A673 (cell line): ENCODE data around the gene ALX3. TPM values are rescaled to one million over a fixed set of nuclear protein-coding genes. Genes with fewer than 3 reads are reported as not detected.

Experiments used
- BruUV-seq: library from RNA; stranded (reverse); fragments of 400-500 nt; replicated peaks from 2 replicates; lab custom pipeline; 2021; lab: Mats Ljungman, UMichigan
- CTCF ChIA-PET: fragments of 300-600 bp; sonication (Branson Sonifier 250); formaldehyde crosslinking; loops from one replicate; lab custom pipeline; 2022; ENCODE audit warnings: antibody characterized with exemption; lab: Charles Lee
- POLR2A ChIA-PET: fragments of 300-600 bp; sonication (Branson Sonifier 250); formaldehyde crosslinking; loops from one replicate; lab custom pipeline; 2022; ENCODE audit warnings: antibody characterized with exemption; ENCODE audit not compliant: low non-redundant PET; lab: Charles Lee
- DNase-seq: peaks from one replicate; pipeline ENCODE4 v3.0.0-alpha.2; 2015; ENCODE audit warnings: low spot score
- H3K27ac ChIP-seq: fragments of 200-600 bp; sonication (generic); 2 replicates; pipeline ENCODE4 v1.5.1; 2016; ENCODE audit warnings: mixed run types, low read depth, mild to moderate bottlenecking, mixed read lengths, antibody characterized with exemption, low read length; ENCODE audit not compliant: poor library complexity, severe bottlenecking
- H3K27me3 ChIP-seq: fragments of 200-600 bp; sonication (generic); replicated peaks from 2 replicates; pipeline ENCODE4 v1.6.1; 2017; ENCODE audit warnings: mixed run types, low read depth, mild to moderate bottlenecking, mixed read lengths, antibody characterized with exemption, low read length; ENCODE audit not compliant: insufficient read depth, poor library complexity
- H3K36me3 ChIP-seq: fragments of 200-600 bp; sonication (generic); 2 replicates; pipeline ENCODE4 v1.6.1; 2016; ENCODE audit warnings: mixed run types, mild to moderate bottlenecking, mixed read lengths, antibody characterized with exemption, low read length; ENCODE audit not compliant: insufficient read depth, poor library complexity, severe bottlenecking
- H3K4me1 ChIP-seq: fragments of 200-600 bp; sonication (generic); 2 replicates; pipeline ENCODE4 v1.6.1; 2017; ENCODE audit warnings: mixed run types, mild to moderate bottlenecking, mixed read lengths, antibody characterized with exemption, low read length; ENCODE audit not compliant: insufficient read depth, poor library complexity, severe bottlenecking
- H3K4me3 ChIP-seq: fragments of 200-600 bp; sonication (generic); 2 replicates; pipeline ENCODE4 v1.5.1; 2016; ENCODE audit warnings: low read depth, mixed run types, mild to moderate bottlenecking, mixed read lengths, low read length; ENCODE audit not compliant: poor library complexity, severe bottlenecking
- H3K9me3 ChIP-seq: fragments of 200-600 bp; sonication (generic); 2 replicates; pipeline ENCODE4 v1.6.1; 2016; ENCODE audit warnings: mixed run types, low read depth, mild to moderate bottlenecking, mixed read lengths, antibody characterized with exemption, low read length; ENCODE audit not compliant: poor library complexity, severe bottlenecking
- CTCF ChIP-seq: fragments of 300-800, 200-600 bp; sonication (generic); conservative IDR thresholded peaks from 2 replicates; pipeline ENCODE4 v1.5.1; 2017; ENCODE audit warnings: low read depth, mild to moderate bottlenecking, antibody characterized with exemption, low read length, moderate library complexity, mixed read lengths
- EZH2 ChIP-seq: fragments of 200-600 bp; sonication (generic); IDR thresholded peaks from 2 replicates; pipeline ENCODE4 v1.6.1; 2017; ENCODE audit warnings: borderline replicate concordance, low read depth, mild to moderate bottlenecking, mixed read lengths, antibody characterized with exemption, low read length; ENCODE audit not compliant: poor library complexity, severe bottlenecking
- intact Hi-C: fragments of 100-400 bp; cut with micrococcal nuclease; formaldehyde crosslinking; loops from one replicate; pipeline ENCODE4 v1.10.0; 2022; ENCODE audit not compliant: unreplicated experiment
- total RNA-seq: library from RNA; stranded (reverse); gene quantifications from 2 replicates; pipeline ENCODE4 v1.2.3, GENCODE V29; 2021

ALX3 gene
- total RNA-seq, 1 experiment from 2014 or later = 0.84 TPM

GRCh38 chr1:110114784-110115183 is 44.3 kb upstream of the ALX3 start:
- CTCF ChIA-PET = interaction anchor here (1.7 kb wide), 1 partner anchor 27 kb away, joined by 4 read pairs; no protein-coding TSS in a partner anchor
- Histone ChIP-seq H3K4me1 (no peaks in the 10 kb centered on the region), H3K9me3 (no peaks in the 10 kb centered on the region), H3K27ac (no peak overlapping the region), H3K4me3 (no peak overlapping the region), H3K27me3 (peaks cover 75% of the 10 kb centered on the region), H3K36me3 (no peaks in the 10 kb centered on the region)
- POLR2A ChIA-PET = interaction anchor here (0.6 kb wide), 1 partner anchor 277 kb away, joined by 3 read pairs; no protein-coding TSS in a partner anchor
- BruUV-seq = no TSS peak
- intact Hi-C loops = loop anchor here (10.0 kb wide), 1 partner anchor 340 kb away; no protein-coding TSS in a partner anchor
- peak; percentile 92 for DNase-seq
- TF ChIP-seq EZH2 (no peak), CTCF (no peak)

GRCh38 chr1:110114173-110114572 is 43.7 kb upstream of the ALX3 start:
- BruUV-seq = no TSS peak
- CTCF ChIA-PET = interaction anchor here (1.7 kb wide), 1 partner anchor 26 kb away, joined by 4 read pairs; no protein-coding TSS in a partner anchor
- no peaks in the 10 kb centered on the region for H3K4me1 ChIP-seq
- DNase-seq = no peak
- no peak overlapping the region for H3K4me3 ChIP-seq
- H3K27ac ChIP-seq = no peak overlapping the region
- POLR2A ChIA-PET = no interaction called here
- no peaks in the 10 kb centered on the region for H3K9me3 ChIP-seq
- no peaks in the 10 kb centered on the region for H3K36me3 ChIP-seq
- H3K27me3 ChIP-seq = peaks cover 81% of the 10 kb centered on the region
- intact Hi-C loops = loop anchor here (10.0 kb wide), 1 partner anchor 339 kb away; no protein-coding TSS in a partner anchor
- TF ChIP-seq EZH2 (no peak), CTCF (no peak)

- H3K27me3 ChIP-seq = peaks cover 84% of the 10 kb centered on the region
- H3K27ac ChIP-seq = no peak overlapping the region
- BruUV-seq = no TSS peak
- intact Hi-C loops = loop anchor here (10.0 kb wide), 1 partner anchor 339 kb away; no protein-coding TSS in a partner anchor
- no peaks in the 10 kb centered on the region for H3K9me3 ChIP-seq
- H3K4me3 ChIP-seq = no peak overlapping the region
- no peaks in the 10 kb centered on the region for H3K36me3 ChIP-seq
- H3K4me1 ChIP-seq = no peaks in the 10 kb centered on the region
- TF ChIP-seq CTCF (no peak), EZH2 (no peak)
- CTCF ChIA-PET = no interaction called here
- no peak for DNase-seq
- POLR2A ChIA-PET = no interaction called here
These were observed 43.1 kb upstream of the ALX3 start for GRCh38 chr1:110113551-110113950.
